Natural killer cell (primary cell): ENCODE data around the gene FOXP1. TPM values are rescaled to one million over a fixed set of nuclear protein-coding genes. Genes with fewer than 3 reads are reported as not detected.

Experiments used
- ATAC-seq, 3 donors: fragments of 150-1000 bp in 2 of 3; fragments of 200-7000 bp in 1 of 3; cut with Tn5 transposase; 1 replicate in 1 of 3; 2 replicates in 2 of 3; pipeline ENCODE4 v1.10.0; 2021; ENCODE audit warnings: mild to moderate bottlenecking in 2 of 3, moderate library complexity in 2 of 3
- DNase-seq, 2 donors: peaks; one replicate each; pipeline versions ENCODE4 v3.0.0 to v3.0.0-alpha.2; 2013 to 2021; ENCODE audit warnings: mixed read lengths in 1 of 2
- H3K27ac ChIP-seq: one replicate; pipeline ENCODE4 v1.5.1; 2013; ENCODE audit warnings: mild to moderate bottlenecking, low read length
- H3K27me3 ChIP-seq: one replicate; pipeline ENCODE4 v1.6.1; 2013; ENCODE audit warnings: low read length; ENCODE audit not compliant: control insufficient read depth, insufficient read depth
- H3K36me3 ChIP-seq: one replicate; pipeline ENCODE4 v1.6.1; 2013; ENCODE audit warnings: low read length; ENCODE audit not compliant: control insufficient read depth, insufficient read depth
- H3K4me1 ChIP-seq: one replicate; pipeline ENCODE4 v1.6.1; 2013; ENCODE audit warnings: low read length; ENCODE audit not compliant: control insufficient read depth, insufficient read depth
- H3K4me3 ChIP-seq: one replicate; pipeline ENCODE4 v1.5.1; 2013; ENCODE audit warnings: low read length
- H3K9me3 ChIP-seq: one replicate; pipeline ENCODE4 v1.6.1; 2013; ENCODE audit warnings: low read length; ENCODE audit not compliant: control insufficient read depth, insufficient read depth
- H3K27ac Mint-ChIP-seq, 2 donors: one replicate each; pipeline ENCODE4 v1.8.0; 2022; ENCODE audit warnings: mild to moderate bottlenecking in 2 of 2, mixed read lengths in 2 of 2, moderate library complexity in 1 of 2
- H3K27me3 Mint-ChIP-seq, 2 donors: one replicate each; pipeline ENCODE4 v1.8.0; 2022; ENCODE audit warnings: low read depth in 2 of 2, mixed read lengths in 2 of 2
- H3K36me3 Mint-ChIP-seq: one replicate; pipeline ENCODE4 v1.8.0; 2022; ENCODE audit warnings: mixed read lengths
- H3K4me1 Mint-ChIP-seq, 2 donors: one replicate each; pipeline ENCODE4 v1.8.0; 2022; ENCODE audit warnings: mixed read lengths in 2 of 2
- H3K4me3 Mint-ChIP-seq: one replicate; pipeline ENCODE4 v1.8.0; 2022; ENCODE audit warnings: mild to moderate bottlenecking, moderate library complexity, mixed read lengths
- H3K9me3 Mint-ChIP-seq, 2 donors: one replicate each; pipeline ENCODE4 v1.8.0; 2022; ENCODE audit warnings: mixed read lengths in 2 of 2
- CTCF ChIP-seq: fragments of 200-600 bp; IDR thresholded peaks from one replicate; pipeline ENCODE4 v1.8.0; 2022; ENCODE audit warnings: antibody characterized with exemption
- WGBS: methylation state at CpG from one replicate; pipeline ENCODE4 v1.1.7; 2013; ENCODE audit warnings: missing lambda C conversion rate; ENCODE audit not compliant: insufficient coverage; 5-methylcytosine and 5-hydroxymethylcytosine counted together
- intact Hi-C: fragments of 100-400 bp; cut with micrococcal nuclease; formaldehyde crosslinking; loops from one replicate; pipeline ENCODE4 v1.14.2; 2022
- total RNA-seq, 4 donors: library from RNA; stranded (reverse); fragments of 120-200 nt in 1 of 4; gene quantifications; one replicate each; pipeline versions ENCODE4 v1.2.3 to v1.2.4, GENCODE V29; 2013 to 2022

Gene FOXP1
- total RNA-seq, 3 donors from 2014 or later (not counting 1 experiment from before 2014, with no cell fraction given): 166 to 185 (median 166) TPM

GRCh38 chr3:71447803-71448202 lies 135.7 kb downstream of the FOXP1 start:
- Mint-ChIP-seq H3K27ac (peak overlapping the region in 1 of 2 donors; percentile 96), H3K4me3 (no peak overlapping the region)
- intact Hi-C loops: no loop called here

GRCh38 chr3:71447197-71447596 lies 136.3 kb downstream of the FOXP1 start:
- DNase-seq (no peak), ATAC-seq (no peak)
- Mint-ChIP-seq H3K4me1 (peaks cover 61% of the 10 kb centered on the region in 2 donors), H3K4me3 (no peak overlapping the region), H3K27me3 (no peaks in the 10 kb centered on the region), H3K9me3 (no peaks in the 10 kb centered on the region), H3K27ac (peak overlapping the region; percentile 63 to 96), H3K36me3 (no peaks in the 10 kb centered on the region)
- TF ChIP-seq CTCF: no peak
- Histone ChIP-seq H3K9me3 (no peaks in the 10 kb centered on the region), H3K27me3 (no peaks in the 10 kb centered on the region), H3K4me1 (peaks cover 62% of the 10 kb centered on the region), H3K27ac (peak overlapping the region; percentile 93), H3K36me3 (no peaks in the 10 kb centered on the region), H3K4me3 (no peak overlapping the region)
- 73% methylated on average over 2 of the region's 2 CpGs for WGBS
- intact Hi-C loops: no loop called here

More at GRCh38 chr3:71447803-71448202, 135.7 kb downstream of the FOXP1 start:
- Histone ChIP-seq H3K27ac (no peak overlapping the region), H3K4me1 (peaks cover 62% of the 10 kb centered on the region), H3K9me3 (no peaks in the 10 kb centered on the region), H3K27me3 (no peaks in the 10 kb centered on the region), H3K4me3 (no peak overlapping the region), H3K36me3 (no peaks in the 10 kb centered on the region)
- Mint-ChIP-seq H3K9me3 (no peaks in the 10 kb centered on the region), H3K4me1 (peaks cover 63% of the 10 kb centered on the region in 2 donors), H3K27me3 (no peaks in the 10 kb centered on the region), H3K36me3 (no peaks in the 10 kb centered on the region)
- TF ChIP-seq CTCF: no peak
- no peak for ATAC-seq
- WGBS: 77% methylated on average over 5 of the region's 5 CpGs
- no peak for DNase-seq

GRCh38 chr3:71446734-71447133 lies 136.8 kb downstream of the FOXP1 start:
- no peaks in the 10 kb centered on the region for H3K27me3 ChIP-seq
- no peaks in the 10 kb centered on the region for H3K36me3 Mint-ChIP-seq
- no peak for ATAC-seq
- H3K9me3 ChIP-seq: no peaks in the 10 kb centered on the region
- H3K4me1 ChIP-seq: peaks cover 63% of the 10 kb centered on the region
- H3K27ac ChIP-seq: peak overlapping the region; percentile 93
- no peak overlapping the region for H3K4me3 Mint-ChIP-seq
- no peaks in the 10 kb centered on the region for H3K9me3 Mint-ChIP-seq
- H3K27ac Mint-ChIP-seq: peak overlapping the region; percentile 63 to 96
- no peaks in the 10 kb centered on the region for H3K27me3 Mint-ChIP-seq
- intact Hi-C loops: no loop called here
- WGBS: 100% methylated on average over 1 of the region's 1 CpG
- H3K4me3 ChIP-seq: no peak overlapping the region
- H3K36me3 ChIP-seq: no peaks in the 10 kb centered on the region
- no peak for TF ChIP-seq CTCF
- peaks cover 61% of the 10 kb centered on the region in 2 donors for H3K4me1 Mint-ChIP-seq
- DNase-seq: no peak

GRCh38 chr3:71446260-71446659 lies 137.3 kb downstream of the FOXP1 start:
- ATAC-seq (no peak), DNase-seq (no peak)
- intact Hi-C loops: no loop called here
- no peak overlapping the region for H3K4me3 ChIP-seq
- H3K27me3 ChIP-seq: no peaks in the 10 kb centered on the region
- TF ChIP-seq CTCF: no peak
- no peaks in the 10 kb centered on the region for H3K36me3 Mint-ChIP-seq
- H3K36me3 ChIP-seq: no peaks in the 10 kb centered on the region
- H3K4me1 ChIP-seq: peaks cover 66% of the 10 kb centered on the region
- 93% methylated on average over 4 of the region's 4 CpGs for WGBS
- H3K27ac Mint-ChIP-seq: peak overlapping the region; percentile 63 to 96
- no peaks in the 10 kb centered on the region for H3K9me3 Mint-ChIP-seq
- no peak overlapping the region for H3K4me3 Mint-ChIP-seq
- peak overlapping the region; percentile 93 for H3K27ac ChIP-seq
- H3K9me3 ChIP-seq: no peaks in the 10 kb centered on the region
- H3K27me3 Mint-ChIP-seq: no peaks in the 10 kb centered on the region
- H3K4me1 Mint-ChIP-seq: peaks cover 61% of the 10 kb centered on the region in 2 donors
